GM18858 (cell line): ENCODE results near the gene SRP19.
"Not testable (repeated sequence)": the region's sequence is repeated elsewhere in the genome, so short reads cannot be mapped to it uniquely, and the experiment has no call there.

ENCODE experiments used
- ATAC-seq: cut with Tn5 transposase; IDR thresholded peaks from one replicate; pipeline ENCODE4 v1.9.1; 2021; ENCODE audit not compliant: unreplicated experiment

SRP19 gene

DNA sequence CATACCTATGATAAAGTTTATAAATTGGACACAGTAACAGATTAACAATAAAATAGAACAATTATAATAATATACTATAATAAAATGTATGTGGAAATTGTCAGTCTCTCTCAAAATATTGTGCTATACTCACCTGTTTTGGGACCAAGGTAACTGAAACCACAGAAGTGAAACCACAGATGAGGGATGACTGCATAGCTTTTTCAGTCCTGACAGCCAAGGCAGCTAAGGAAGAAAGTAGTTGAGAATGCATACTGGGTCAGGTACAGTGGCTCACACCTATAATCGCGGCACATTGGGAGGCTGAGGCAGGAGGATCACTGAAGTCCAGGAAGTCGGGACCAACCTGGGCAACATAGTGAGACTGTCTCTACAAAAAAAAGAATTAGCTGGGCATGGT is 8.9 kb downstream of the SRP19 start:
- ATAC-seq, result peak; percentile 87

DNA sequence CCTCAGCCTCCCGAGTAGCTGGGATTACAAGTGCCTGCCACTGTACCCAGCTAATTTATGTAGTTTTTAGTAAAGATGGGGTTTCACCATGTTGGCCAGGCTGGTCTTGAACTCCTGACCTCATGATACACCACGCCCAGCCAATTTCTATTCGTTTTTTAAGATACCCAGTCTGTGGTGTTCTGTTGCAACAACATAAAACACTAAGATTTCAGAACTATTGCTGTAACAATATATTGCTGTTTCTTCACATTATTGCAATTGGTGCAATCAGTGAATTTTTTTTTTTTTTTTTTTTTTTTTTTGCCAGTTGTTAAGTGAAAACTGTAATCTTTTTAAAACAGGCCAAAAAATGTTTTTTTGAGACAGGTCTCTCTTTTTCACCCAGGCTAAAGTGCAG is 9.9 kb downstream of the SRP19 start:
- ATAC-seq, result no peak

DNA sequence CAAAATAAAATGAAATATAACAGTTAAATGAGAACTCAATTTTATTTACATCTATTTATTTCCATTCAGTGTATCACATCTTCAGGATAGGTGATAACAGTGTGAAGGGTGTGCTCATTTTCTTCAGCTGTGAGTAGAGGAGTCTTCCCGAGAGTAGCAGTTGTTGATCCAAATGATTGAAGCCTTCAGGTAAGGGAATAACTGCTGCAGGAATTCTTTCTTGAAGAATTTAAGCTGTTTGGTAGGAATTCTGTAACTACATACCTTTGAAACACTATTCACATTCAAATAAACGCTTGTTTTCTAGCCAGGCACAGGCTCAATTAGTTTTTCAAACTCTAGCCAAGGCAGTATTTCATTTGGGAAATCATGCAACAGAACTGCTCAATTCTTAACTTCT is 15.3 kb downstream of the SRP19 start:
- no peak for ATAC-seq

DNA sequence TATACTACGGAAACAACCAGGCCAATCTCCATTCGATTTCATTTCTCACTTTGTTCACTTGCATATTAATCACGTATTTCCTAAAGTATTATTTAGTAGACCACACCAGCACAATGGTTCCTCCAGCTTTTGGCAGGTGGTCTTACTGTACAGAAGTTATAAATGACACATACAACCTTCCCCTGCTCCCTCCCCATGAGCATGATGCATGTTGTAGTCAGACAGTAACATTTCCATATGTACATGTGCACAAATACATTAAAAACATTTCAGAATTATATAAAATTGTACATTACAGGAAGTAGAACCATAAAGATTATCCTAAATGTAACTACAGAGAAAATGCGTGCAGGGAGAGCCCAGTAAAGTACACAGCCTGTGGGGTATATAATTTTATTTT is 17.0 kb downstream of the SRP19 start:
- no peak for ATAC-seq

DNA sequence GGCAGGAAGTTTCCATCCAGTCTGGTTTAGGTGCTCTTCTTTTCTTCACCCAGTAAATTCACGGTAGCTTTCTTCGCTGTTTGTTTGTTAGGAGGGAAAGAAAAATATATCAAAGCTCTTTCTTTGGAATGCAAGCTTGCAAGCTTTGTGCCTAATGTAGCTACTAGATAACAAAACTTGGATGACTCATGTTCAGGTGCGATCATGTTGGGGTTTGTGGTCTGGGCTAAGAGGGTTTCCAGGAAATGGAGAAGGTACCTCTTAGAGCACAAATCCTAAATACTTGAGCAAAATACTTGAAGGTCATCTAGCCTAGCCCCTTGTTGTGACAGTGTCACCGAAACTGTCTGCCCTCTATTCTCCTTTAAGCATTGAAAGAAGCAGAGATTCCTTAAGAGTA is 17.7 kb downstream of the SRP19 start:
- peak; percentile 53 for ATAC-seq

DNA sequence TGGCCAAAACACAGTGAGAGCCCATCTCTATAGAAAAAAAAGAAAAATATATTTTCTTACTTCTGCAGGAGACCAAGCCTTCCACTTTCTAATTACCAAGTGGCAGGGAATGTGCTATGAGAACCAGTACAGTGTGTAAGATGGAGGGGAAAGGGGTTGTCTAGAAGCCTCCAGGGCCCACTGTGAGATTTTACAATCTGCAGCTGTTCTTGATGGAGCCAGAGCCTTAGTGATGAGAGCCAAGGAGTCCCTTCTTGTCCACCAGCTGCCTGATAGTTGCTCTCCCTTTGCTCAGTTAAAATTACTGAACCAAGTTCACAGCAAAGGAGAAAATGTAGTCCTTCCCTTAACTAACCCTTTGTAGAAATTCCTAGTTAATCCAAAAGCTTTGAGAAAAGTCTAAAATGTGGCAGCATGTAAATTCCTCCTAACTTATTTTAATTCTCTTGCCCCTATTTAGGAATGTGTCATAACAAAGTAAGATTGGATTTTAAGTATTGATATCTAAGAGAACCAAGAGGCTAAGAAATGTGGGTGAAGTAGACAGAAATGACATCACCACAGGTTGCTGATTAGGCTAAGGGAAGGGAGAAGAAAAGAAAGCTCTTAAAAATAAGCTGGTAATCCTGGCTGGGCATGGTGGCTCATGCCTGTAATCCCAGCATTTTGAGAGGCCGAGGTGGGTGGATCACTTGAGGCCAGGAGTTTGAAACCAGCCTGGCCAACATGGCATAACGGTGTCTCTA is 19.3 kb downstream of the SRP19 start:
- no peak for ATAC-seq

DNA sequence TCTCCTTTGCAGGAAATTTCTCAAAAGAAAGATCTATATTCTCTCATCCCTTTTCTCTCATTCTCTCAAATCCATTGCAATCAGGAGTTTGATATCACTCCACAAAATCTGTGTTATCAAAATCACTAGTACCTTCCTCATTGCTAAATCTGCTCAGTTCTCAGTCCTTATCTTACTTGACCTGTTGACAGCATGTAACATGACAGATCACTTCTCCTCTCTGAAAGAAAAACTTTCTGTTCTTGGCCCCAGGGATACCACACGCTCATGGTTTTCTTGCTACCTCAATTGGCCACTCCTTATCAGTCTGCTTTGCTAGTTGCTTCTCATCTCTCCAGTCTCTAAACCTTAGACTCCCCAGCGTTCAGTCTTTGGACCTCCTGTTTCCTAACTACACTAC is 22.1 kb downstream of the SRP19 start:
- ATAC-seq, result no peak

DNA sequence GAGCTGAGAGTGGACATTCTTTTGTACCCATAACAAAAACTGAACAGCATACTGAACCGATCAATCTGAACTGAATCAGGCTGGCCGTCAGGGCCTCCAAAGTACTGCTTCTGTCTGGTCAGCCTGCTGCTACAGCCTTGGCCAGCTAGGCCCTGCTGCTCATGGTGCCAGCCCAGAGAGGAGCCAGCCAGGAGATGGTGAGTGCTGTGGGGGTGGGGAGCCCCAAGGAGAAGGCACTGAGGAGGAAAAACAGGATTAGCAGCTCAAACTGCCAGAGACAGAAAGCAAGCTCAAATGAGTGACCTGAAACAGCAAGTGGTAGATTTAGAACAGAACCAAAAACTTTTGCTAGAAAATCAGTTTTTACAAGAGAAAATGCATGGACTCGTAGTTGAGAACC is 23.9 kb downstream of the SRP19 start:
- ATAC-seq, result no peak

DNA sequence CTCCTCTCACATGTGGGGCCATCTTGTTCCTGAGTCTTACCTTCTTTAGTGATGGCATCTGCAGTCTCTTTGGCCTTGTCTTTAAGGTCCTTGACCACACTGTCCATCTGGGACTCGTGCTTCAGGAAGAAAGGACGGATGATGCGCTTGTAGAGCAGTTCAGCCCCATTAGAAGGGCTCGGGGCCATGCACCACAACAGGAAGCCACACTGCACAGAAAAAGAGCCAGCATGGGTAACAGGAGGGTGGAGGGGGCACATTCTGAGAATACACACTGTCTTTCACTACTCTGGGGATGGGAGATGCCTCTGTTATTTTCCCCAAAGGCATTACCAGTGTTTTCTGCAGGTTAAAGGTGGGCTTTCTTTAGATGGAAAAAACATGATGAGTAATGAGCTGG is 25.9 kb downstream of the SRP19 start:
- ATAC-seq, result no peak

DNA sequence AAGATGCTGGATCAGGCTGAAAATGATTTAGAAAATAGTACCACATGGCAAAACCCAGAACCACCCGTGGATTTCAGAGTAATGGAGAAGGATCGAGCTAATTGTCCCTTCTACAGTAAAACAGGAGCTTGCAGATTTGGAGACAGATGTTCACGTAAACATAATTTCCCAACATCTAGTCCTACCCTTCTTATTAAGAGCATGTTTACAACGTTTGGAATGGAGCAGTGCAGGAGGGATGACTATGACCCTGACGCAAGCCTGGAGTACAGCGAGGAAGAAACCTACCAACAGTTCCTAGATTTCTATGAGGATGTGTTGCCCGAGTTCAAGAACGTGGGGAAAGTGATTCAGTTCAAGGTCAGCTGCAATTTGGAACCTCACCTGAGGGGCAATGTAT is 31.0 kb downstream of the SRP19 start:
- not testable (repeated sequence) for ATAC-seq

DNA sequence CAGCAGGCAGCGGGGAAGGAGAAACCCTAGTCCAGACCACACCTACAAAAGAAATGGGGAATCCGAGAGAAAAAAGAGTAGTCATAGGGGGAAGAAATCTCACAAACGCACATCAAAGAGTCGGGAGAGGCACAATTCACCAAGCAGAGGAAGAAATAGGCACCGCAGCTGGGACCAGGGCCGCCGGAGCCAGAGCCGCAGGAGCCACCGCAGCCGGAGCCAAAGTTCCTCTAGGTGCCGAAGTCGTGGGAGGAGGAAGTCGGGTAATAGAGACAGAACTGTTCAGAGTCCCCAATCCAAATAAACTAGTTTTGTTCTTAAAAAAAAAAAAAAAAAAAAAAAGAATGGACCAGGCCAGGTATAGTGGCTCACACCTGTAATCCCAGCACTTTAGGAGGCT is 31.7 kb downstream of the SRP19 start:
- ATAC-seq, result no peak

DNA sequence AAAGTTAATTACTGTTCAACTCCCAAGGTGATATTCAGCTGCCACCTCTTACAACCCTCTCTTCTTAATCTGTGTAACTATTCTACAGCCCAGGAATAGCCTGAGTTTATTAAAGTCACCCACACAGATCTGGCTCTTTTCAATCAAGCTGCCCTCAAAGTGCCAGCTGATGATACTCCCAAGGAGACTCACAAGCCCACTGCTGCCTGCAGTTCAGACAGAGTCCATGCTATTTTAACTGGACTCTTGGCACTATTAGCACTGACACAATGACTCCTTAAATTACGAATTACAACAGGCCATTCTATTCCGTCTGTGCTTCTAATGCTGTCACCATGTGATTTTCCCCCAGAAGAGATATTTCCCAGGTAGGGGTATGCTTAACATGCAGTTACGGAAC is 34.6 kb downstream of the SRP19 start:
- ATAC-seq, result no peak

DNA sequence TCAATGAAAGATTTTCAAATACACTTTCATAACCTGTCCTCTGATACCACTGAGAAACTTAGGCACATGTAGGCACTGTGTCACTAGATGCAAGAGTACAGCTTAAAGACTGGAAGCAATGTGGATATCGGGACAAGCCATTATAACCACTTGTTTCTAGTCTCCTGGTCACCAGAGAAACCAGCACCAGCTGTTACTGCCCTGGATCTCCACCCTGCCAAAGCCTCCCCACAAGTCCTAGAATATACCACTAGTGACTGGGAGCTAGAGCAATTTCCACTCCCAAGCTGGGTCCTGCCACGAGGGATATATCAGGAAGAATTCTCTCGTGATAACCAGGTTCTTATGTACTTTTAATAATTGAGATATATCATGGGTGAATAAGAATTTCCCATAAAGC is 41.5 kb downstream of the SRP19 start:
- no peak for ATAC-seq

DNA sequence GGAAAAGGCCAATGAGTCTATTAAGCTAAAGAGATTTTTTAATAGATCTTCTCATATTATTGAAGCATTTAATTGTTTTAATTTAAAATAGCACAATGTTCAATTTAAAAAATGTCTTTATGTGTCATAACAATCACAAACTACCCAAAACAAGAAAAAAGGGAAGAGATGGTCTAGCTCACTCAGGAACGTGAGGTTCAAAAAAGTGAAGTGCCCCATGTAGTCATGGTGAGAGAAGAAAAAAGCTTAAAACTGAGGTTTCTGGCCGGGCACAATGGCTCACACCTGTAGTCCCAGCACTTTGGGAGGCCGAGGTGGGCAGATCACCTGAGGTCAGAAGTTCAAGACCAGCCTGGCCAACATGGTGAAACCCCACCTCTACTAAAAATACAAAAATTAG is 43.9 kb downstream of the SRP19 start:
- ATAC-seq, result not testable (repeated sequence)

DNA sequence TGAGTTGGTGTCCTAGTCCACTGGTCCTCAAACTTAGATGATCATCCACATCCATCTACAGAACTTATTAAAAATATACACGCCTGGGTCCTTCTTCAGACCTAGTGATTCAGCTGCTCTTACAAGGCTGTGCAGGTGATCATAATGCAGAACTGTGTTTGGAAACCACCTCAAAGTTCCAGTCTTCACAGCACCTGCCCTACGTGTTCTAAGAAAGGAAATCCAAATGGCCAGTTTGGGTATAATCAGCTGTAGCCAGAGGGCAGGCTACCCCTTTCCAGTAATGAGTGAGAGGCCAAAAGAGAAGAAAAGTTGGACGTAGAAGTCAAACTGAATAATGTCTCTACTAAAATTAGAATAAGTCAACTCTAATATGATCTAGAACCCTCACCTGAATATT is 45.5 kb downstream of the SRP19 start:
- peak; percentile 23 for ATAC-seq

DNA sequence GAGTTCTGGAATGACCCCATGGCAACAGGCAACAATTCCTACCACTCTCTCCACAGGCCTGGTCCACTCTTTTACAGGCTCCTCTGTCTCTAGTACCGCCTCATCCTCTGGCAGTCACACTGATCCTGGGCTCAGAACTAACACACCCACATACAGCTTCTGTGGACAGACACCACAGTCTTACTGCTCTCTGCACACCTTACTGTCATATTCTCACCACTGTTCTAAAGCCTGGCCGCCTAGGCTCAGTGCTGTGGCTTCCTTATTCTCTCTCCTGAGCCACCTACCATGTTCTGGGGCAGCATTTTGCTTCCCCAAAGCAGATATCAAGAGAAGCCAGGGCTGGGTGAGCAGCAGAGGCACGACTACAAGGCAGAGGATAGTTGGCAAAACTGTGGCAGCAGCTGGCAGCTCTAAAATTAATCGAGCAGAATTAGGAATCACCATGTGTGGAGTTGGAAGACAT is 46.1 kb downstream of the SRP19 start:
- peak; percentile 50 for ATAC-seq

DNA sequence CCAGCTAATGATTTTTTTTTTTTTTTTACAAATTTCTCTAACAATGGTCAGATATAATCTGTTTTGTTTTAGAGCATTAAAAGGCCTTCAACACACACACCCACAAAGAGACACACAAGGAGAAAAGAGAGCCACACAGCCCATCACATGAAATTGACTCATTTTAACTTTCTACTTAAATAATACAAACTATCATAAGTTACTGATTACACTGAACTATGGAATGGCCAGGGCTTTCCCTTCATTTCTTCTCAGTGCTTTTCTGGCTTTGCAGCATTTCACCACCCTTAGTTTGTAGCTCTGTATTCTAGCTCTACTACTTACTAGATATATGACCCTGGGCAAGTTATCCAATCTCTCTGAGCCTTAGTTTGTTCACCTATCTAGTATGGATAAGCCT is 47.8 kb downstream of the SRP19 start:
- ATAC-seq, result no peak

DNA sequence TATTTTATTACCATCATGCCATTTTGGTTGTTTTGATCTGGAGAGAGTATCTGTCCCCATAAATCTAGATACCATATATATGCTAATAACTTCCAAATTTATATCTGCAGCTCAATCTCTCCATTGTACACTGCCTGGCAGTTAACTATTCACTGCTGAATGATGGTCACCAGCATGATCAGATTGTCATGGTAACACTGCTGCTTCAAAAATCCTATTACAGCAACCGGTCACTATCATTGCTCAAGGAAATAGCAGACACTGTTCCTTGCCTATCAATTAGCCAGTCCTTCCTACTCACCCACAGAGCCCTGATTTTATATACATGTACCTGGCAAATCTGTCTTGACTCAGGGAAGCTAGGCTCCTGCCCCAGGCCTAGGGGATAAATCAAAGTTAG is 49.4 kb downstream of the SRP19 start:
- ATAC-seq, result no peak

DNA sequence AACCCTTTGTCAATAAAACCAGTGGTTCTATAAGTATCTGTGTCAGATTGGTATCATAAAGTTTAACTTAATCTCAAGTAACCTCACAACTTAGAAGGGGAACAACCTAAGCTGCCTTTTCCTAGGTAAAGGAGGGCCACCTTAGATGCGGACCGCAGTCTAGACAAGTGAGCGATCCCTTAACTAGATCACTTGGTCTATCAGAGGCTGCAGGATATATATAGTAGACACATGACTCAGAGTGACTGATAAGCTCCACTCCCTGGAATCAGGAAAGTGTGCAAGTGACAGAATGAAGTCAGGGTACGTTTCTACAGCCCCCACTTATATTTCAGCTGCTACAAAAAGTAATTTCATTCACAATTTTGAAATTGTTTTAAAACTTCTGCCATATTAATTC is 53.5 kb downstream of the SRP19 start:
- no peak for ATAC-seq

DNA sequence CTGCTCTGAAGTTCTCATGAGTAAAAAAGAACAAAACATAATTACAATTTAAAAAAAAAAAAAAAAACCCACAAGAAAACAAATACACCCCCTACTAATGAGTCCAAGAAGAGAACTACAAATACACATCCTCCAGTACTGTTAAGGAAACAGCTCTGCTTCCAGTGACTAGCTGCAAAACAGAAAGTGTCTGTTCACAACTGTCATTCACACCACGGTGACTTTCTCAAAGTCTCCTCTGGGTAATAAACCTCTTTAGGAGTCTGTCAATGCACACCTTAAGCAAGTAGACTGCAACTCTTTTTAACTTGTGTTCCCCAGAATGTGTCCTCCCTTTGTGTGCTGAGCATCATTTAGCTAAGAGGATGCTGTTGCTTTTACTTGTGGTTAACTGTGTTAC is 54.7 kb downstream of the SRP19 start:
- peak; percentile 52 for ATAC-seq

DNA sequence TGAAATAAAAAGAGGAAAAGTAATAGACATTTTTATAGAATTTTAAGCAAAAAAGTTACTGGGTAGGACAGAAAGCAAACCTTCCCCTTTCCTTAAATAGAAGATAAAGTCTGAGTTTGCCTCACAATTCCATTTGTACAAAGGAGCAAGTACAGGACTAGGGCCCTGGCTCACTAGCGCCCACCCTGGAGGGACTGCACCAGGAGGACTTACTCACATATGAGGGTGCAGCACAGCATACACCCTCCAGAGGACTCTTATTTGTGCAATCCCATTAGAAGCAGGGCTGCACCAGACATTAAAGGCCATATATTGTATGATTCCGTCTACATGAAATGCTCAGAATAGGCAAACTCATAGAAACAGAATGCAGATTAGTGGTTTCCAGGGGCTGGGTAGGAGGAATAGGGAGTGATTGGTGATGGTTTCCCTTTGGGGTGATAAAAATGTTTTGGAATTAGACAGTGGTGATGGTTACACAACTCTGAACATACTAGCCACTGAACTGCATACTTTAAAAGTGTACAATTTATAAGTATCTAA is 56.4 kb downstream of the SRP19 start:
- no peak for ATAC-seq

DNA sequence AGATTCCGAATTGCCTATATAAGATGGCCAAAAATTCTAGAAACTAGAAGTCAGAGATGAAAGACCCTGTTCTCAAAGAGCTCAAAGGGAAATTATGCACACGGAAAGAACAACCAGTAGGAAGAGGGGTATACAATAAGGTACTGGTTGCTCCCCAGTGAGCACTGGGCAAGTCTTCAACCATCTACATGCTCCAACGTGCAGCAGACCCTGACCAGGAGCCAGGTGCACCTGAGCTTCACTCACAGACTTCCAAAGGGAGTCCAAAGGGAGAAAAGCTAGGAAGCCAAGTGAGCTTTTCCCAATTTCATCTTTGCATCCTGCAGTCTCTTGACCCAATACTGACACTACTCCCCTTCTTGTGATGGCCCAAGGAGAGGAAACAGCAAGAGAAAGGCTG is 57.0 kb downstream of the SRP19 start:
- no peak for ATAC-seq

DNA sequence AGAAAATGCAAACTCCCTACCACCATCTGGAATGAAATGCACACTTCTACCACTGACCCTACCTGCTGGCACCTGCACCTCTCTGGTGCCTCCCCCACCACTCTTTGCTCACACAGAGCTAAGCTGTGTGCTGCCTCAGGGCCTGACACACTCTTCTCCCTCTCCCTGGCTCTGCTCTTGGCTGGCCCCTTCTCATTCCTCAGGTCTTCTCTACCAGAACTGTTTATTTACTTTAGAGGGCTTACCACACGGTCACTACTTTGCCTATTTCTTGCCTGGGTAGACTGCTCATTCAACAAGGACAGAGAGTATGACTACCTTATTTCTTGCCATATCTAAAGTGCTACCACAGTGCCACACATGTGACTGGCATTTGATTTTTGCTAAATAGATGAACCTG is 57.6 kb downstream of the SRP19 start:
- no peak for ATAC-seq
